GM18520 (cell line): ENCODE data around the gene CATSPERD.

Source experiments
- ATAC-seq: cut with Tn5 transposase; IDR thresholded peaks from one replicate; pipeline ENCODE4 v1.9.1; 2021; ENCODE audit not compliant: unreplicated experiment

The CATSPERD gene

GRCh38 chr19:5782945-5783919 is 62.8 kb downstream of the CATSPERD start:
- no peak for ATAC-seq

- ATAC-seq, result no peak
Observed at GRCh38 chr19:5784581-5785147, 64.2 kb downstream of the CATSPERD start, which contains the start of gene PRR22. PRR22 (minus strand) TSS chr19:5784746; CDS start chr19:5784660, 86 bp downstream.

GRCh38 chr19:5785423-5785822 is 65.0 kb downstream of the CATSPERD start:
- ATAC-seq, result no peak

GRCh38 chr19:5786593-5787408 is 66.4 kb downstream of the CATSPERD start:
- ATAC-seq, result no peak

- no peak for ATAC-seq
Observed at GRCh38 chr19:5787409-5788182, 67.2 kb downstream of the CATSPERD start.

GRCh38 chr19:5788422-5788821 is 68.0 kb downstream of the CATSPERD start:
- no peak for ATAC-seq

- ATAC-seq, result no peak
Observed at GRCh38 chr19:5789351-5789761, 68.9 kb downstream of the CATSPERD start.

- ATAC-seq, result no peak
Observed at GRCh38 chr19:5789886-5790558, 69.6 kb downstream of the CATSPERD start.

GRCh38 chr19:5790559-5791520 is 70.4 kb downstream of the CATSPERD start, which contains the start of gene DUS3L:
DUS3L (minus strand) TSS chr19:5791163; CDS start chr19:5791141, 22 bp downstream.
- peak; percentile 87 for ATAC-seq

GRCh38 chr19:5792224-5792623 is 71.8 kb downstream of the CATSPERD start:
- no peak for ATAC-seq

GRCh38 chr19:5793188-5793587 is 72.8 kb downstream of the CATSPERD start:
- ATAC-seq, result no peak

- no peak for ATAC-seq
Observed at GRCh38 chr19:5795382-5795919, 75.0 kb downstream of the CATSPERD start.

GRCh38 chr19:5798244-5798643 is 77.8 kb downstream of the CATSPERD start:
- ATAC-seq, result no peak

GRCh38 chr19:5799247-5800241 is 79.1 kb downstream of the CATSPERD start:
- no peak for ATAC-seq

GRCh38 chr19:5800361-5801270 is 80.2 kb downstream of the CATSPERD start:
- no peak for ATAC-seq
